Right lobe of liver (tissue), 6 donors: ENCODE results near the gene COX20. TPM values are rescaled to one million over a fixed set of nuclear protein-coding genes. Genes with fewer than 3 reads are reported as not detected.
A peak's percentile ranks its signal among the peaks of the same experiment; 100 is the strongest.
"Not testable (repeated sequence)": the region's sequence is repeated elsewhere in the genome, so short reads cannot be mapped to it uniquely, and the experiment has no call there.

Experiments
- ATAC-seq, 4 donors: fragments of 200-7000 bp; cut with Tn5 transposase; one replicate each; pipeline ENCODE4 v1.9.1; 2020; ENCODE audit warnings: mild to moderate bottlenecking in 4 of 4, moderate library complexity in 4 of 4
- DNase-seq, 3 donors: peaks; one replicate each; pipeline ENCODE4 v3.0.0-alpha.2; 2020
- H3K27ac ChIP-seq, 3 donors: fragments of 200-600 bp; one replicate each; pipeline ENCODE4 v1.8.0; 2022
- H3K27me3 ChIP-seq, 2 donors: fragments of 200-600 bp; one replicate each; pipeline ENCODE4 v1.8.0; 2022
- H3K36me3 ChIP-seq, 4 donors: fragments of 200-600 bp; sonication (generic) in 1 of 4; one replicate each; pipeline versions ENCODE4 v1.5.1 to v1.8.0; 2017 to 2022; ENCODE audit warnings: control low read depth in 1 of 4
- H3K4me1 ChIP-seq, 4 donors: fragments of 200-600 bp; sonication (generic) in 1 of 4; one replicate each; pipeline versions ENCODE4 v1.5.1 to v1.8.0; 2017 to 2022; ENCODE audit warnings: control low read depth in 1 of 4
- H3K4me3 ChIP-seq, 3 donors: fragments of 200-600 bp; one replicate each; pipeline ENCODE4 v1.8.0; 2022
- H3K9me3 ChIP-seq, 4 donors: fragments of 200-600 bp; sonication (generic) in 1 of 4; one replicate each; pipeline versions ENCODE4 v1.5.1 to v1.8.0; 2017 to 2022; ENCODE audit warnings: control low read depth in 1 of 4
- POLR2A ChIP-seq: fragments of 450-650 bp; IDR thresholded peaks from one replicate; pipeline ENCODE4 v1.6.1; 2017; ENCODE audit warnings: antibody characterized with exemption, mild to moderate bottlenecking
- WGBS: methylation state at CpG from one replicate; pipeline ENCODE4 v1.1.6; 2018; ENCODE audit warnings: low coverage, low lambda C conversion rate; ENCODE audit not compliant: insufficient coverage; ENCODE audit errors: missing lambda C conversion rate; 5-methylcytosine and 5-hydroxymethylcytosine counted together
- intact Hi-C, 2 donors: fragments of 100-400 bp; cut with DNase I; formaldehyde crosslinking; loops; one replicate each; pipeline versions ENCODE4 v1.11.2 to v1.14.1; 2022
- total RNA-seq, 6 experiments: library from RNA; depleted of rRNA in 2 of 6; stranded (reverse); fragments of >200 nt in 2 of 6; fragmentation: NEBNext Ultra II Directional in 3 of 6; extraction: Animal tissue kit (Norgen Biotek cat#: 25700) in 3 of 6; gene quantifications; one replicate each; pipeline versions ENCODE4 v1.1.0 to v1.2.4, GENCODE V29; 2016 to 2023
- TF ChIP-seq, protein P1 (sequence below), 4 donors: fragments of 200-600 bp in 3 of 4; fragments of 450-650 bp in 1 of 4; IDR thresholded peaks; one replicate each; pipeline versions ENCODE4 v1.5.1 to v1.8.0; 2016 to 2022; ENCODE audit warnings: antibody characterized with exemption in 4 of 4, mild to moderate bottlenecking in 2 of 4
- donor health status: DM: no; HTN: yes; CAD: no.
- donor health status: DM: no; HTN: no; CAD: no.
- donor health status: DM: no; HTN: no; CAD: no.
- donor health status: DM: no; HTN: yes; CAD: no.
- donor health status: DM: no; HTN: yes; CAD: no.

COX20 gene
- total RNA-seq, 6 experiments from 2014 or later = 16.8 to 28.5 (median 19.6) TPM

DNA sequence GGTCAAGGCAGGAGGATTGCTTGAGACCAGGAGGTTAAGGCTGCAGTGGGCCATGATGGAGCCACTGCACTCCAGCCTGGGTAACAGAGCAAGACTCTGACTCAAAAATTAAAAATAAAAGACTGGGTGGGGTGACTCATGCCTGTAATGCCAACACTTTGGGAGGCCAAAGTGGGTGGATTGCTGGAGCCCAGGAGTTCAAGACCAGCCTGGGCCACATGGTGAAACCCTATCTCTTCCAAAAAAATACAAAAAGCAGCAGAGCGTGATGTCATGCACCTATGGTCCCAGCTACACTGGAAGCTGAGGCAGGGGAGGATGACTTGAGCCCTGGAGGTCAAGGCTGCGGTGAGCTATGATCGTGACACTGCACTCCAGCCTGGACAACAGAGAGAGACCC, 44.4 kb upstream of the COX20 start:
- peaks cover 0 to 5% (median 2%) of the 10 kb centered on the region in 4 donors for H3K4me1 ChIP-seq
- TF ChIP-seq, protein P1, sequence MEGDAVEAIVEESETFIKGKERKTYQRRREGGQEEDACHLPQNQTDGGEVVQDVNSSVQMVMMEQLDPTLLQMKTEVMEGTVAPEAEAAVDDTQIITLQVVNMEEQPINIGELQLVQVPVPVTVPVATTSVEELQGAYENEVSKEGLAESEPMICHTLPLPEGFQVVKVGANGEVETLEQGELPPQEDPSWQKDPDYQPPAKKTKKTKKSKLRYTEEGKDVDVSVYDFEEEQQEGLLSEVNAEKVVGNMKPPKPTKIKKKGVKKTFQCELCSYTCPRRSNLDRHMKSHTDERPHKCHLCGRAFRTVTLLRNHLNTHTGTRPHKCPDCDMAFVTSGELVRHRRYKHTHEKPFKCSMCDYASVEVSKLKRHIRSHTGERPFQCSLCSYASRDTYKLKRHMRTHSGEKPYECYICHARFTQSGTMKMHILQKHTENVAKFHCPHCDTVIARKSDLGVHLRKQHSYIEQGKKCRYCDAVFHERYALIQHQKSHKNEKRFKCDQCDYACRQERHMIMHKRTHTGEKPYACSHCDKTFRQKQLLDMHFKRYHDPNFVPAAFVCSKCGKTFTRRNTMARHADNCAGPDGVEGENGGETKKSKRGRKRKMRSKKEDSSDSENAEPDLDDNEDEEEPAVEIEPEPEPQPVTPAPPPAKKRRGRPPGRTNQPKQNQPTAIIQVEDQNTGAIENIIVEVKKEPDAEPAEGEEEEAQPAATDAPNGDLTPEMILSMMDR (IDR thresholded peaks at IDR 0.05) = no peak
- TF ChIP-seq POLR2A = no peak
- intact Hi-C loops = no loop called here
- H3K9me3 ChIP-seq = no peaks in the 10 kb centered on the region
- no peaks in the 10 kb centered on the region for H3K36me3 ChIP-seq
- H3K4me3 ChIP-seq = no peak overlapping the region
- no peak for ATAC-seq
- no peak for DNase-seq
- 80% methylated on average over 1 of the region's 3 CpGs for WGBS
- H3K27me3 ChIP-seq = no peaks in the 10 kb centered on the region
- no peak overlapping the region for H3K27ac ChIP-seq

DNA sequence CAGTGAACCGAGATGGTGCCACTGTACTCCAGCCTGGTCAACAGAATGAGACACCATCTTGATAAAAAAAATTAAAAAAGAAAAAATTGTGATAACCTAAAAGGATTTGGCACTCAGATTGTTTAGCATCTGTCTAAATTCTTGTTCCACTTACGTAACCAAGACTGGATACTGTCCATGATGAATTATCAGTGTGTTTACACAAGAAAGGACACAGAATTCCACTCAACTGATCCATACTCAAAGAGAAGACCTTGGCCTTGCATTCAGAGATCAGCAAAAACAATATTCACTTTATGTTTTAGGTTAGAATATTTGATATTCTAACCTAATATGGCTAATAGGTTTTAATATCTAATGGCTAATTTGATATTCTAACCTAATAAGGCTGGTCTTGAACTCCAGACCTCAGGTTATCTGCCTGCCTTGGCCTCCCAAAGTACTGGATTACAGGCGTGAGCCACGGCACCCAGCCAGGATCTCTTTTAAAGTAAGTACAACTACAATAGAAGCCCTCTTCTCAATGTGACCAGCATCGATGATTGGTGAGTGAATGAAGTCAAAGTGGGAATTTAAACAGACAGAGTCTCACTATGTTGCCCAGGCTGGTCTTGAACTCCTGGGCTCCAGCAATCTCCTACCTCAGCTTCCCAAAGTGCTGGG, 43.1 kb upstream of the COX20 start:
- Histone ChIP-seq H3K27ac (peak overlapping the region in 2 of 3 donors; percentile 56 to 72), H3K4me1 (peaks cover 0 to 5% (median 2%) of the 10 kb centered on the region in 4 donors), H3K9me3 (no peaks in the 10 kb centered on the region), H3K4me3 (no peak overlapping the region), H3K36me3 (no peaks in the 10 kb centered on the region), H3K27me3 (no peaks in the 10 kb centered on the region)
- 21% methylated on average over 5 of the region's 5 CpGs for WGBS
- no peak for DNase-seq
- intact Hi-C loops = no loop called here
- TF ChIP-seq, protein P1 (IDR thresholded peaks at IDR 0.05) = no peak
- TF ChIP-seq POLR2A = no peak
- ATAC-seq = peak; percentile 70 to 82 (median 78)

DNA sequence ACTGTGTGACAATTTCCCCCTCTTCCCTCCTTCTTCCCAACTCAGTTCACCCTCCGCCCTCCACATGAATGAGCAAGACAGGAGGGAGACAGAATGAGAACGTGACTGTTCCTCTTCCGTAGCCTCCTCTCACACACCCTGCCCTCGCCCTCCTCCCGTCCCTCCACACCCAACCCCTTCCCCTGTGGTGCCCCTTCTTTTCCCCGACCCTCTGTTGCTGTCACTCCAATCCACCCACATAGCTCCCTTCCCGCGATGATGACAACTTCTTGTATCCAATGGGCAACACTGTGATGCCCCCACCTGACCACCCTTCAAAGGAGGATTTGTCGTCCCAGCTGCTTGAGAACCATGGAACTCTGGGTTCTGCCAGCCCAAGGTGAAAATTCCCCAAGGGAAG, 41.4 kb upstream of the COX20 start:
- TF ChIP-seq POLR2A = no peak
- TF ChIP-seq, protein P1 (IDR thresholded peaks at IDR 0.05) = no peak
- intact Hi-C loops = no loop called here
- no peak overlapping the region for H3K27ac ChIP-seq
- no peaks in the 10 kb centered on the region for H3K27me3 ChIP-seq
- WGBS = 97% methylated on average over 9 of the region's 9 CpGs
- no peaks in the 10 kb centered on the region for H3K36me3 ChIP-seq
- H3K9me3 ChIP-seq = no peaks in the 10 kb centered on the region
- DNase-seq (no peak), ATAC-seq (no peak)
- H3K4me1 ChIP-seq = peaks cover 0 to 5% (median 2%) of the 10 kb centered on the region in 4 donors
- H3K4me3 ChIP-seq = no peak overlapping the region

DNA sequence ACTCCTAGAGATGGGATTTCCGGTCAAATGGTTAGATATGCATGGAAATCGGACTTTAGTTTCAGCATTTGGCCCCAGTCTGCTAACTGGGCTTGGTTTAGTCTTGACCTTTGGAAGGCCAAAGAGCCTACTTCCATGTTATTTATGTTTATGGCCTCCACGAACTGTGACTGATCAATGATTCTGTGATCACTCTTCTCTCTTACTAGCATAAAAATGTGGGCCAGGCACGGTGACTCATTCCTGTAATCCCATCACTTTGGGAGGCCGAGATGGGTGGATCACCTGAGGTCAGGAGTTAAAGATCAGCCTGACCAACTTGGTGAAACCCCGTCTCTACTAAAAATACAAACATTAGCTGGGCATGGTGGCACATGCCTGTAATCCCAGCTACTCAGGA, 40.9 kb upstream of the COX20 start:
- ATAC-seq (peak; percentile 22 to 83 (median 55)), DNase-seq (peak in 2 of 3 donors; percentile 49 to 51)
- H3K9me3 ChIP-seq, H3K4me3 ChIP-seq, H3K36me3 ChIP-seq, H3K27me3 ChIP-seq, intact Hi-C loops, H3K4me1 ChIP-seq, H3K27ac ChIP-seq: not testable (repeated sequence)
- 34% methylated on average over 6 of the region's 6 CpGs for WGBS

DNA sequence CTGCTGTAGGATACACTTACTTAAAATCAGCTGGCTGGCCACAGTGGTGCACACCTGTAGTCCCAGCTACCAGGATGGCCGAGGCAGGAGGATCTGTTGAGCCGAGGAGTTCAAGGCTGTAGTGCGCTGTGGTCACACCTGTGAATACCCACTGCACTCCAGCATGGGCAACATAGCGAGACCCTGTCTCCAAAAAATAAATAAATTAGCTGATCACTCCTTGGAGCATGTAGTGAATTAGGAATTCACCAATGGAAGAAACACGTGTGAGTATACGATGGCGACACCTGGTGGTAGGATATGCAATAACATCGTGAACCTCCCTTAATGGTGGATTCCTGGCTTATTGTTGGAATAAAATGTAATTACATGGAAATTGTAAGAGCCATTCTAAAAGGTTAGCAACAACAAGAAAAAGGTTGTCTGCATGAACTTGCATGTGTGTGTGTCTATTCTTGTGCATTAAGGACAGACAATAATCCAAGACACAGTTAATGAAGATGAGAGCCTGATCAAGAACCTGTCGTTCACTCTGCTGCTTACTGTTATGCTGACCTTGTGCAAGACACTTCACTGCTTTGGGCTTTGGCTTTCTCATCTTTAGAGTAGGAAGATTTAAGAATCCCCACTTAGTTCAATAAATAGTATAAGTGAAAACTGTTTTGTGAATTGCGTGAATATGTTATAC, 38.6 kb upstream of the COX20 start:
- Histone ChIP-seq H3K4me3 (no peak overlapping the region), H3K27ac (no peak overlapping the region), H3K4me1 (peaks cover 0 to 5% (median 2%) of the 10 kb centered on the region in 4 donors), H3K9me3 (no peaks in the 10 kb centered on the region), H3K27me3 (no peaks in the 10 kb centered on the region), H3K36me3 (no peaks in the 10 kb centered on the region)
- 38% methylated on average over 10 of the region's 10 CpGs for WGBS
- no peak for TF ChIP-seq POLR2A
- TF ChIP-seq, protein P1 (IDR thresholded peaks at IDR 0.05) = peak; percentile 83 to 91 (median 88)
- intact Hi-C loops = loop anchor here (5.0 kb wide), 2 partner anchors 190 to 195 kb away; no protein-coding TSS in a partner anchor
- peak in 1 of 3 donors; percentile 70 for DNase-seq
- ATAC-seq = peak; percentile 74 to 85 (median 81)
